ENCODE data around the gene RAP1A.

DNA sequence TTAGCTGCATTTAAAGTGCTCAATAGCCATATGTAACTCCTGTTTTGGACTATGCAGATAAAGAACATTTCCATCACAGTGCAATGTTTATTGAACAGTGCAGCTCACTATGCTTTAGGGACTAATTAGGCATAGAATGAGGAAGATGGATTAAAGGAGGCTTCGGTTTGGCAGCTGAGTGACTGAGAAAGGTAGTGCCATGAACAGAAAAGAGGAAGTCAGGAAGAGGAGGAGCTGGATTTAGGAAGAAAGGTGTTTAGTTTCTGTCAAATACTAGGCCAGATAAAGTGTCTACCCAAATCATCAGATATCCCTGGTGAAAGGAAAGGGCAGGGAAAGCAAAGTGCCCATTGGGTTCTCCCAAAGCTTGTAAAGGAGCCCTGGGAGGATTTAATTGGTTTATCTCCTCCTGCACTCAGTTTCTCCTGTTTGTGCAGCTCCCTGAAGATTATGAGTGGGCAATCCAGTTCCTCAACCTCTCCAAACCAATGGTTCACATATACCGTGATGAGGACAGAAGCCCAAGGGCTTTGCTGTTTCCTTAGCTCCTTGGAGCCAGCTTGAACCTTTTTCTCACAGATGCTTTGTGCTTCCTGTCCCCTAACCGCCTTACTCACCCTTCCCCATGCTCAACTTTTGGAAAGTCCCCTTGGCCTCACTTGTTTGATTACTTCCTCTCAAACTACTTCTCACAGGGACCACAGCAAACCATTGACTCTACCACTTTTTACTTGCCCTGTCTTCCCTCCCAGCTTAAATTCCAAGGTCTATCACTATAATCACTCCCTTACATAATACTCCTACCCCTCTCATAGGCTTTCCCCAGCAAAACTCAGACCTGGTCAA lies 3.5 kb upstream of the RAP1A start:
- TF ChIP-seq, protein P1, sequence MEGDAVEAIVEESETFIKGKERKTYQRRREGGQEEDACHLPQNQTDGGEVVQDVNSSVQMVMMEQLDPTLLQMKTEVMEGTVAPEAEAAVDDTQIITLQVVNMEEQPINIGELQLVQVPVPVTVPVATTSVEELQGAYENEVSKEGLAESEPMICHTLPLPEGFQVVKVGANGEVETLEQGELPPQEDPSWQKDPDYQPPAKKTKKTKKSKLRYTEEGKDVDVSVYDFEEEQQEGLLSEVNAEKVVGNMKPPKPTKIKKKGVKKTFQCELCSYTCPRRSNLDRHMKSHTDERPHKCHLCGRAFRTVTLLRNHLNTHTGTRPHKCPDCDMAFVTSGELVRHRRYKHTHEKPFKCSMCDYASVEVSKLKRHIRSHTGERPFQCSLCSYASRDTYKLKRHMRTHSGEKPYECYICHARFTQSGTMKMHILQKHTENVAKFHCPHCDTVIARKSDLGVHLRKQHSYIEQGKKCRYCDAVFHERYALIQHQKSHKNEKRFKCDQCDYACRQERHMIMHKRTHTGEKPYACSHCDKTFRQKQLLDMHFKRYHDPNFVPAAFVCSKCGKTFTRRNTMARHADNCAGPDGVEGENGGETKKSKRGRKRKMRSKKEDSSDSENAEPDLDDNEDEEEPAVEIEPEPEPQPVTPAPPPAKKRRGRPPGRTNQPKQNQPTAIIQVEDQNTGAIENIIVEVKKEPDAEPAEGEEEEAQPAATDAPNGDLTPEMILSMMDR (conservative IDR thresholded peaks at IDR 0.05 in 1 of 2, IDR thresholded peaks at IDR 0.05 in 1 of 2; ENCODE audit: extremely low read depth in 1 of 2, insufficient read depth in 1 of 2, low read depth in 1 of 2, low read length in 2 of 2), result no peak
- no peak for TF ChIP-seq EZH2 (IDR thresholded peaks at IDR 0.05; ENCODE audit: borderline replicate concordance, low read length)
